GM12873 (cell line): ENCODE measurements around the gene CCL3.

ENCODE experiments used
- TF ChIP-seq, protein P1 (sequence below): IDR thresholded peaks from 2 replicates; pipeline ENCODE4 v1.5.1; 2012; ENCODE audit warnings: low read depth, mild to moderate bottlenecking, moderate library complexity, low read length, control low read depth; ENCODE audit not compliant: insufficient read depth; ENCODE audit errors: missing control alignments

The CCL3 gene

DNA sequence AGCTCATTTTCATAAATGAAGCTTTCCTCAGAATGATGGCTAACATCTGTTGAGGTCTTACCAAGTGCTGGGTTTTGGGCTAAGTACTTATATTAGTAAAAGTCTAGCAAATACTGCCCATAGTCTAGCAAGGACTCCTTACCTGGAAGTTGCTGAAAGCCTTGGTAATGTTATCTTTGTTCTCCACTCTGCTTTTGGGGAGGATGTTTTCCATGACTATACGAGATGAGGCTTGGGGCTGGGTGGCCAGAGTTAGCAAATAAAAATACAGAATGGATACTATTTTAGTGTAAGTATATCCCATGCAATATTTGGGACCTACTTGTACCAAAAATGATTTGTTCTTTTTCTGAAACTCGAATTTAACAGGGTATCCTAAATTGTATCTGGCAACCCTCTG is 18.2 kb downstream of the CCL3 start:
- TF ChIP-seq, protein P1, sequence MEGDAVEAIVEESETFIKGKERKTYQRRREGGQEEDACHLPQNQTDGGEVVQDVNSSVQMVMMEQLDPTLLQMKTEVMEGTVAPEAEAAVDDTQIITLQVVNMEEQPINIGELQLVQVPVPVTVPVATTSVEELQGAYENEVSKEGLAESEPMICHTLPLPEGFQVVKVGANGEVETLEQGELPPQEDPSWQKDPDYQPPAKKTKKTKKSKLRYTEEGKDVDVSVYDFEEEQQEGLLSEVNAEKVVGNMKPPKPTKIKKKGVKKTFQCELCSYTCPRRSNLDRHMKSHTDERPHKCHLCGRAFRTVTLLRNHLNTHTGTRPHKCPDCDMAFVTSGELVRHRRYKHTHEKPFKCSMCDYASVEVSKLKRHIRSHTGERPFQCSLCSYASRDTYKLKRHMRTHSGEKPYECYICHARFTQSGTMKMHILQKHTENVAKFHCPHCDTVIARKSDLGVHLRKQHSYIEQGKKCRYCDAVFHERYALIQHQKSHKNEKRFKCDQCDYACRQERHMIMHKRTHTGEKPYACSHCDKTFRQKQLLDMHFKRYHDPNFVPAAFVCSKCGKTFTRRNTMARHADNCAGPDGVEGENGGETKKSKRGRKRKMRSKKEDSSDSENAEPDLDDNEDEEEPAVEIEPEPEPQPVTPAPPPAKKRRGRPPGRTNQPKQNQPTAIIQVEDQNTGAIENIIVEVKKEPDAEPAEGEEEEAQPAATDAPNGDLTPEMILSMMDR: no peak

DNA sequence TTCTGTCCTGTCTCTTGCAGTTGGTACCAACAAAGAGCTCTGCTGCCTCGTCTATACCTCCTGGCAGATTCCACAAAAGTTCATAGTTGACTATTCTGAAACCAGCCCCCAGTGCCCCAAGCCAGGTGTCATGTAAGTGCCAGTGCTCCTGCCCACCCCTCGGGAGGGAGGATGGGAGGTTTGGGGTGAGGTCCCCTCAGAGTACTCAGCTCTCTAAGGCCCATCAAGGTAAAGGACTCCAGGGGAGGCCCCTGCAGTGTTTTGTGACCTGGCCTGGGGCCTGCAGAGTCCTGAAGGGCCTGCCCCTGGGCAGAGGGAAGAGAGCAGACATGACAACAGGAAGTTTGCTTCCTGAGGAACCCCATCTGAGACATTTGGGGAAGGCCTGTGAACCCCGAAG is 19.5 kb downstream of the CCL3 start:
- TF ChIP-seq, protein P1: no peak

DNA sequence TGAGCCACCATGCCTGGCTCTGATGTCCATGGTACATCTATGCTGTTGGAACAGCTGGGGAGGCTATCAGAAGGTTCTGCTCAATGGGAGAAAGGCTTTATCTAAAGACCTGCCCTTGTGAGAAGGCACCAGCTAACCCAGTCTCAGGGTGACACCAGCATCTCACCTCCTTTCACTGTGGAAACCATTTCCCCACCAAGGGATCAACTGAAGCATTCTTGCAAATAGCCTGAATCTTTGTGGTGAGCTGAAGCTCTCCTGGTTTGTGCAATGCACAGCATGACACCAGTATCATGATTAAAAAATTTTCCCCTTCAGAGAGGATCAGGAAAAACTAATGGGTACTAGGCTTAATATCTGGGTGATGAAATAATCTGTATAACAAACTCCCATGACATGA is 20.8 kb downstream of the CCL3 start:
- TF ChIP-seq, protein P1: no peak

DNA sequence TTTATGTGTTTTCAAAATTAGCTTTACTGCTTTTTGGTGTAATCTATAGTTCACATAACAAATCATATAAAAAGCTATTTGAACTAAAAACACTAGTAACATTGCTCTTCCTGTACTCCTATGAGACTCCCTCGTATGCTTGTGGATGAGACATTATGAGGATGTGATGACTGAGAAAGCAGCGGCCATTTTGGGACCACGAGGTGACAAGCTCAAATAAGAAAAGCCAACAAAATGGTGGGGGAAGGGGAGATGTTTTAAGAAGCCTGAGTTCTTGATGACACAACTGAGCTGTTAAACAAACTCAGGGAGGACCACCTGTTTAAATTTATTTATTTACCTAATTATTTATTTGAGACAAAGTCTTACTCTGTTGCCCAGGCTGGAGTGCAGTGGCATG is 21.4 kb downstream of the CCL3 start:
- TF ChIP-seq, protein P1: no peak

DNA sequence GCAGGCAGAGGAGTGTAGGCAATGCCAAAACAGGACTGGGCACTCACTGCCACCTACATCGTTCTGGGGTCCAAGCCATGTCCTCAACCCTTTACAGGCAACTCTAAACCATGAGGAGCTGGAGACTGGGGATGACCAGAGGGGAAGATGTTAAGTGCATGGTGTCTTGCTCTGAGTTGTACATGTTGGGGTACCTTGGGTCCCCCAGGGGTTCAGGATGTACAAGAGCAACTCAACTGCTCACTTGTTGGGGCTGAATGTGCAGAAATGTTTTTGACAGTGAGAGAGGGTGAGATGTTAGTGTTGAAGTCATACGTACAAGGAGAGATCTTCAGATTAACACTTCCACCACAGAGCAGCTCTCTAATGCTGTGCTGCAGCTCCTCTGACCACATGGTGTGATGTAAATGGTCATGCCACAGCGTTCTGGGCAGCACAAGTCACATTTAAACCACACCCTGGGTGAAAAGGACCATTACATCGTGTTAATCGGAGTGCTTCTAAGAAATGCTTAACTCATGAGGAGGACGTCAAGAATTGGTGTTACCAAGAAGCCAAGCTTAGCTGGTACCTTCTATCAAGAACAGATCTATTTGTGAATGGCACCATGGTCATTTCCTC is 23.5 kb downstream of the CCL3 start:
- TF ChIP-seq, protein P1: no peak

DNA sequence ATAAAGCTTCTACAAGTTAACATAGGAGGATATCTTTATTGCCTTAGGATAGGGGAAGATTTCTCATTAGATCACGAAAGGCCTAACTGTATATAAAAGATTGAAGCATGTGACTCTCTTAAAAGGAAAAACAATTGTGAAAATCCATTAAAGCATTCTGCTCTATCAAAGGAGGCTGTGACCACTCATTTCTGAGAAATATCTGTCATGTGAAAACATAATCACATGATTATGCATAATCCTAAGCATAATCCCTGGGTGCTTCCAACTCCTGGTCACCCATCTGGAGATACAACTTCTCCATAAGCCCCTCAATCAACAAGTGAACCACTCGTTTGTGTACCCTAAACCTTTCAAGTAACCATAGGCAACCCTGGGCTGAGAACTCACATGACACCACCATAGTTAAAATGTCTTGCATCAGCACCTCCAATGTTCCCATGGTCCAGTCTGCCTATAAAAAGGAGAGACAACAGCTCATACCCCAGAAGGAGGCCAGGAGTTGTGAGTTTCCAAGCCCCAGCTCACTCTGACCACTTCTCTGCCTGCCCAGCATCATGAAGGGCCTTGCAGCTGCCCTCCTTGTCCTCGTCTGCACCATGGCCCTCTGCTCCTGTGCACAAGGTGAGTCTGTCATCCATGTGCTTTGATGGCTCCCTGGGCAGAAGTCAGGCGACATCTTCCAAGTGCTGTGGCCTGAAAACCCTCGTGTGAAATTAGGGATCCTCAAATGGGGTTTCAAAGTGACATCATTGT is 26.0 kb downstream of the CCL3 start, which contains the start of gene CCL18:
CCL18 (plus strand) TSS at position 487 of the 756 bp plus-strand sequence; CDS start at position 558, 71 bp downstream.
- TF ChIP-seq, protein P1: no peak

DNA sequence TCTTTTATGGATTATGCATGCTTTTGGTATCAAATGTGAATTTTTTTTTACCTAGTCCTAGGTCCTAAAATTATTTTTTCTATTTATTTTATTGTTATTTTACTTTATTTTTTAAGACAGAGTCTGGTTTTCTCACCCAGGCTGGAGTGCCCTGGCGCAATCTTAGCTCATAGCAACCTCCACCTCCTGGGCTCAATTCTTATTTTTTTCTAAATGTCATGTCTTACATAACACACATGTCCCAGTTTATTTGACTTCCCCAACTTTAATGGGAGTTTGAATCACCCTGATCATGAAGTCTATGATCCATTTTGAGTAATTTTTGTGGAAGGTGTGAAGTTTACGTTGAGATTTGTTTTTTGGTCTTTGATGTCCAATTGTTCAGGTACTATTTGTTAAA is 29.1 kb downstream of the CCL3 start:
- TF ChIP-seq, protein P1: no peak
